ENCODE results near the gene TNC.

The TNC gene

GRCh38 chr9:115086886-115087285 is 31.1 kb downstream of the TNC start:
- H3K4me3 ChIP-seq (ENCODE audit: low read depth, low read length): no peak overlapping the region
- TF ChIP-seq POLR2A (IDR thresholded peaks at IDR 0.05; ENCODE audit: extremely low read depth, insufficient read length) (no peak), MYC (IDR thresholded peaks at IDR 0.05; ENCODE audit: low read depth, low read length) (no peak), MAX (IDR thresholded peaks at IDR 0.05; ENCODE audit: low read depth, low read length) (no peak)
- TF ChIP-seq, protein P1, sequence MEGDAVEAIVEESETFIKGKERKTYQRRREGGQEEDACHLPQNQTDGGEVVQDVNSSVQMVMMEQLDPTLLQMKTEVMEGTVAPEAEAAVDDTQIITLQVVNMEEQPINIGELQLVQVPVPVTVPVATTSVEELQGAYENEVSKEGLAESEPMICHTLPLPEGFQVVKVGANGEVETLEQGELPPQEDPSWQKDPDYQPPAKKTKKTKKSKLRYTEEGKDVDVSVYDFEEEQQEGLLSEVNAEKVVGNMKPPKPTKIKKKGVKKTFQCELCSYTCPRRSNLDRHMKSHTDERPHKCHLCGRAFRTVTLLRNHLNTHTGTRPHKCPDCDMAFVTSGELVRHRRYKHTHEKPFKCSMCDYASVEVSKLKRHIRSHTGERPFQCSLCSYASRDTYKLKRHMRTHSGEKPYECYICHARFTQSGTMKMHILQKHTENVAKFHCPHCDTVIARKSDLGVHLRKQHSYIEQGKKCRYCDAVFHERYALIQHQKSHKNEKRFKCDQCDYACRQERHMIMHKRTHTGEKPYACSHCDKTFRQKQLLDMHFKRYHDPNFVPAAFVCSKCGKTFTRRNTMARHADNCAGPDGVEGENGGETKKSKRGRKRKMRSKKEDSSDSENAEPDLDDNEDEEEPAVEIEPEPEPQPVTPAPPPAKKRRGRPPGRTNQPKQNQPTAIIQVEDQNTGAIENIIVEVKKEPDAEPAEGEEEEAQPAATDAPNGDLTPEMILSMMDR (IDR thresholded peaks at IDR 0.05; ENCODE audit: low read depth, low read length): no peak
- no peak for DNase-seq (ENCODE audit: low read depth)

GRCh38 chr9:115086461-115086860 is 31.5 kb downstream of the TNC start:
- TF ChIP-seq MAX (IDR thresholded peaks at IDR 0.05; ENCODE audit: low read depth, low read length) (no peak), MYC (IDR thresholded peaks at IDR 0.05; ENCODE audit: low read depth, low read length) (no peak), POLR2A (IDR thresholded peaks at IDR 0.05; ENCODE audit: extremely low read depth, insufficient read length) (no peak)
- TF ChIP-seq, protein P1 (IDR thresholded peaks at IDR 0.05; ENCODE audit: low read depth, low read length): no peak
- no peak overlapping the region for H3K4me3 ChIP-seq (ENCODE audit: low read depth, low read length)
- no peak for DNase-seq (ENCODE audit: low read depth)

GRCh38 chr9:115085773-115086377 is 32.1 kb downstream of the TNC start:
- TF ChIP-seq POLR2A (IDR thresholded peaks at IDR 0.05; ENCODE audit: extremely low read depth, insufficient read length): no peak
- TF ChIP-seq, protein P1 (IDR thresholded peaks at IDR 0.05; ENCODE audit: low read depth, low read length): no peak
- TF ChIP-seq MYC (IDR thresholded peaks at IDR 0.05; ENCODE audit: low read depth, low read length): no peak
- no peak for TF ChIP-seq MAX (IDR thresholded peaks at IDR 0.05; ENCODE audit: low read depth, low read length)
- no peak overlapping the region for H3K4me3 ChIP-seq (ENCODE audit: low read depth, low read length)
- DNase-seq (ENCODE audit: low read depth): no peak

- H3K4me3 ChIP-seq (ENCODE audit: low read depth, low read length): no peak overlapping the region
- no peak for TF ChIP-seq MYC (IDR thresholded peaks at IDR 0.05; ENCODE audit: low read depth, low read length)
- TF ChIP-seq, protein P1 (IDR thresholded peaks at IDR 0.05; ENCODE audit: low read depth, low read length): no peak
- TF ChIP-seq POLR2A (IDR thresholded peaks at IDR 0.05; ENCODE audit: extremely low read depth, insufficient read length): no peak
- no peak for TF ChIP-seq MAX (IDR thresholded peaks at IDR 0.05; ENCODE audit: low read depth, low read length)
- DNase-seq (ENCODE audit: low read depth): no peak
These were observed 33.2 kb downstream of the TNC start for GRCh38 chr9:115084709-115085108.

DNA sequence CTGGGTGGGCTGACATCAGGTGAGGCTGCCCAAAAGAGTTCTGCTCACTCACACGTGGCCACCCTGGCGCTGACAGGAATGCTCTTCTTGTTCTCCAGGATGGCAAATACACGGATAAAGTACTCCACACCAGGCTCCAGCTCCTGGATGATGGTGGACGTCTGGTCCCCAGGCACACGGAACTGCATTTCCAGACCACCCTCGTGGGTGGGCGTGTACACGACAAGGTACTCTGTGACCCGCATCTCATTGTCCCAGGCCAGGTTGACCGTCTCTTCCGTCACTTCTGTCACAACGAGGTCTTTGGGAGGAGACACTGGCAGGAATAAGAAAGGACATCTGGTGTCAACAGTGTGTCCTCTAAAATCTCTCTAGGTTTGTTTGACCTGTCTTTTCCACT is 33.8 kb downstream of the TNC start:
- H3K4me3 ChIP-seq (ENCODE audit: low read depth, low read length): no peak overlapping the region
- no peak for TF ChIP-seq POLR2A (IDR thresholded peaks at IDR 0.05; ENCODE audit: extremely low read depth, insufficient read length)
- TF ChIP-seq MAX (IDR thresholded peaks at IDR 0.05; ENCODE audit: low read depth, low read length): no peak
- TF ChIP-seq MYC (IDR thresholded peaks at IDR 0.05; ENCODE audit: low read depth, low read length): no peak
- TF ChIP-seq, protein P1 (IDR thresholded peaks at IDR 0.05; ENCODE audit: low read depth, low read length): no peak
- no peak for DNase-seq (ENCODE audit: low read depth)
